ENCODE measurements around the gene PTPRD.

PTPRD gene

DNA sequence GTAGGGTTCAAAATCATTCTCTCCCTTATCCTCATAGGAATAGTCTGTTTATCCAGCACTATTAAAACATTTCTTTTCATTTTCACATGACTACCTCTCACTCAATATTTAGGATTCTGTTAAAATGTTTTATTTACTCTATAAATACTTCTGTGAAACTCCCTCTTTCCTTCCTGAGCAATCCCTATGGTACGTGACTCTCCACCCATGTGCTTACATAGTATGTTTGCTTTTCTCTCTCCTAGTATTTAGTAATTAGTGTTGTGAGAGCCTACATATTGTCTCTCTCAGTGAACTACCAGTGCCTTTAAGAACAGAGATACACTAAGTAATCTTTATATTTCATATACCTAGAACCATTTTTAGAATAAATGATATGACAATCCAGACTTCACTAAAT lies 46.0 kb downstream of the PTPRD start:
- no peak overlapping the region for H3K4me3 ChIP-seq (ENCODE audit: low read depth, low read length)
- TF ChIP-seq, protein P1, sequence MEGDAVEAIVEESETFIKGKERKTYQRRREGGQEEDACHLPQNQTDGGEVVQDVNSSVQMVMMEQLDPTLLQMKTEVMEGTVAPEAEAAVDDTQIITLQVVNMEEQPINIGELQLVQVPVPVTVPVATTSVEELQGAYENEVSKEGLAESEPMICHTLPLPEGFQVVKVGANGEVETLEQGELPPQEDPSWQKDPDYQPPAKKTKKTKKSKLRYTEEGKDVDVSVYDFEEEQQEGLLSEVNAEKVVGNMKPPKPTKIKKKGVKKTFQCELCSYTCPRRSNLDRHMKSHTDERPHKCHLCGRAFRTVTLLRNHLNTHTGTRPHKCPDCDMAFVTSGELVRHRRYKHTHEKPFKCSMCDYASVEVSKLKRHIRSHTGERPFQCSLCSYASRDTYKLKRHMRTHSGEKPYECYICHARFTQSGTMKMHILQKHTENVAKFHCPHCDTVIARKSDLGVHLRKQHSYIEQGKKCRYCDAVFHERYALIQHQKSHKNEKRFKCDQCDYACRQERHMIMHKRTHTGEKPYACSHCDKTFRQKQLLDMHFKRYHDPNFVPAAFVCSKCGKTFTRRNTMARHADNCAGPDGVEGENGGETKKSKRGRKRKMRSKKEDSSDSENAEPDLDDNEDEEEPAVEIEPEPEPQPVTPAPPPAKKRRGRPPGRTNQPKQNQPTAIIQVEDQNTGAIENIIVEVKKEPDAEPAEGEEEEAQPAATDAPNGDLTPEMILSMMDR (IDR thresholded peaks at IDR 0.05; ENCODE audit: low read depth, low read length): no peak

DNA sequence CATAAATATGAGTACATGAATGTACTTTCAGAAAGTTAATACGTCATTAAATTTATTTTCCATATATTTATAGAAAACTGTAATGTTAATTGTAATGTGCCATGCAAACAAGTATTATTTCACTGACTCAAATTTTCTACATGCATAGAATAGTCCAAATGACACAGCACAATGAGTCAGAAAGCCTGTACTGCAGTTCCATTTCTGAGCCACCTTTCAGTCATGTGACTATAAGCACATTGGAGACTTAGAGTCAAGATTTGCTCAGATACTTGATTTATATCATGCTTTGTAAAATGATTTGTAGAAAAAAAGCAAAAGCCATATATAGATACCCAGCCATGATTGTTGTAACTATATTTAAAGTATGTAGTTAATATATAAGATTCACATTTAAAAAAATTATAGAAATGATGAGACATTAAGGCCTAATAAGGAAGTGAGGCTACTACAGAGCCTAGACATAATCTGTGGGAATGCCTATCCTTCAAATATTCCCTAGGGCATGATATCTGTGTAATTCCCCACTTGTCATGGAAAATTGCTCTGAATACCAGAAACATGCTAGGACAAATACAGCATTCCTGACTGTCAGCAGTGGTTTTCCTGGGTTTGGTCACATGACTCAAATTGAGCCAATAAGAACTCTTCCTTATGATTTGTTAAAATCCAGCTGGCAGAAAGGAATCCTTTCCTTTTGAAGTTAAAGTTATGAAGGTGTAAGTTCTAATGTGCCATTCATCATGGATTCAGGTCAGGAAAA lies 50.0 kb downstream of the PTPRD start:
- no peak overlapping the region for H3K4me3 ChIP-seq (ENCODE audit: low read depth, low read length)
- TF ChIP-seq, protein P1 (IDR thresholded peaks at IDR 0.05; ENCODE audit: low read depth, low read length): no peak

DNA sequence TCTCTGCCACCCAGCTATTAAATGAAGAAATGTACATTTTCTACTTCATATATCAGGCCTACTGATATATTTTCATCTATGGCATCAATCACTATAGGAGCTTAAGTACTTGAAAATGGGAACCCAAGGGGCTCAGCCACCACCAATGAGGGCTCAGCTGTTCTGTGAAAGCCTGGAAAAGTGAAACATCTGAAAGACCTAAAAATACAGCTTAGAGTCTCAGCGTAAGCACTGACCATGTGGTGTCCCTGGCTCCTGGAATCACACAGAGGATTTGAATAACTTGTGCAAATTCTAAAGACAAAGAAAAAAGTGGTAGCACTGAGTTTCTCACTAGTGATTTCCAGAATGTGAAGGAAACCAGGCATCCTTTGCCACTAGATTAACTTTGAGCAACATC lies 64.5 kb downstream of the PTPRD start:
- TF ChIP-seq, protein P1 (IDR thresholded peaks at IDR 0.05; ENCODE audit: low read depth, low read length): no peak
- H3K4me3 ChIP-seq (ENCODE audit: low read depth, low read length): no peak overlapping the region

DNA sequence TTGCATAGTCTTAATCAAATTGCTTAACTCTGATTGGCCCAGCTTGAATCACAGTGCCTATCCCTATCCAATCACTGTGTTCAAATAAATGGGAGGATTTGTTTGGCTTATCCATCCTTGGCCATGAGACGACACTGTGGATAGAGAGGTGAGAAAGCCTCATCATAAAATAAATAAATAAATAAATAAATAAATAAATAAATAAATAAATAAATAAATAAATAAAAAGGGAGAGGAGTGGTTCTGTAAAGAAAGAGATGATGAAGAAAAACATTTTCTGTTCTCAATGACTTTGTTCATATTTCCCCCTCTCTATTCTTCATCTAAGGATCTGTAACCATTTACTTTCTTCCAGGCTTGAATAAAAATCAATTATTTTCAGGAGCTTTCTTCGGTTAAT lies 74.7 kb downstream of the PTPRD start:
- TF ChIP-seq, protein P1 (IDR thresholded peaks at IDR 0.05; ENCODE audit: low read depth, low read length): no peak
- no peak overlapping the region for H3K4me3 ChIP-seq (ENCODE audit: low read depth, low read length)

DNA sequence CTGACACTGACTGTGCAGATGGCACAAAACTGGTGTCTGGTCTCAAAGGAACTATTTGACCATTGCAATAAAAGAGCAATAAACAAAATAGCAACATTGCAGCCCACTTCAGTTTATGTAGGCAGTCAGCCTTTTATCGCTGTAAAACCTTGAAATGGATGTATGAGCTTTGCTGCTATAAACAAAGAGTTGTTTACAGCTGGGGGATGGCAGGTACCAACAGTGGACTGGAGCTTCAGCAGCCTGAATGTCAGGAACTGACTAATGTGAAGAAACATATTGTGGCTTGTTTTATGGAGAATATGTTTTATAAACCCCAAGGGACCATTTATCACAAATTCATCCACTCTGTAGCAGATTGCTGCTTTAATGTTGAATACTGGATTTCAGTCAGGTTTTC lies 78.0 kb downstream of the PTPRD start:
- TF ChIP-seq, protein P1 (IDR thresholded peaks at IDR 0.05; ENCODE audit: low read depth, low read length): no peak

DNA sequence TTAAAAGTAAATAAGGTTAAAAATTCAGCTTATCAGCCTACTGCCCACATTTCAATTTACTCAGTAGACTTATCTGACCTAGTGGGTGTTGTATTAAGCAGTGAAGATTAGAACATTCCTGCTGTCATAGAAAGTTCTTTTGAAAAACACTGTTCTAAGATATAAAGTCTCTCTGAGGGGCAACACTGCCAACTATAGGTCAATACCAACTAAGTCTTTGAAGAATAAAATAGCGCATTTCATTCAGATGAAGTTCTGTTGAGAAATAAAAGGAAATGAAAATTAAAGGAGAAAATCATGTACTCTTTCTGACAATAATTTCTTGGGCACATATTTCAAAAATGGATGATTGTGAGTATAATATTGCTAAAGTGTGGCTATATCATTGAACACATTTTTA lies 86.8 kb downstream of the PTPRD start:
- TF ChIP-seq, protein P1 (IDR thresholded peaks at IDR 0.05; ENCODE audit: low read depth, low read length): no peak
- no peak overlapping the region for H3K4me3 ChIP-seq (ENCODE audit: low read depth, low read length)

More for the DNA sequence above, 78.0 kb downstream of the PTPRD start:
- H3K4me3 ChIP-seq (ENCODE audit: low read depth, low read length): no peak overlapping the region

DNA sequence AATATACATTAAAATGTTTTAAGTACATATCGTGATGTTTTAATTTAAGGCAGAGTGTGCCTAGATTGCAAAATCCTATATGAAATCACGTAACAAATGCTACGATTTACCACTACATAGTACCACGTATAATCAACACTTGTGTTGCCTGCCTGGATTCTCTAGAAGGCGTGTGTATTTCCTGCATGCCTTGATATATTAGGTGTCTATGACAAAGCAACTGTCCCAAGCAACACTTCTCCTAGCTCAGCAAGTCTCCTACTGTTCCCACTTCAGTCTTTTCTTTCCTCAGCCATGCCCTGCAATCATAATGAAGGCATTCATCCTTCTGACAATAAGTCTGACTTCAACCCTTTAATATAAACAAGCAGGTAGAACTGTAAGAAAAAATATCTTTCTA lies 89.6 kb downstream of the PTPRD start:
- no peak overlapping the region for H3K4me3 ChIP-seq (ENCODE audit: low read depth, low read length)
- TF ChIP-seq, protein P1 (IDR thresholded peaks at IDR 0.05; ENCODE audit: low read depth, low read length): no peak
